Umbilical cord (tissue), 2 donors: Measurements from ENCODE around the gene KIAA1191. TPM values are rescaled to one million over a fixed set of nuclear protein-coding genes. Genes with fewer than 3 reads are reported as not detected.

ENCODE experiments used
- DNase-seq: peaks from one replicate; pipeline ENCODE4 v3.0.0-alpha.2; 2015; ENCODE audit warnings: low spot score
- total RNA-seq: library from RNA; depleted of rRNA; stranded (reverse); fragments of >200 nt; gene quantifications from one replicate; pipeline ENCODE4 v1.2.3, GENCODE V29; 2014; ENCODE audit warnings: low replicate concordance; ENCODE audit not compliant: insufficient read depth

Gene KIAA1191
- total RNA-seq, 1 donor from 2014 or later = 35.6 TPM

- DNase-seq = no peak
These were observed 27.9 kb upstream of the KIAA1191 start for GRCh38 chr5:176389135-176390123.

GRCh38 chr5:176388444-176389134, 27.0 kb upstream of the KIAA1191 start, which contains the start of the genes HIGD2A and NOP16:
HIGD2A (plus strand) TSS chr5:176388751; CDS start chr5:176388820, 69 bp downstream.
NOP16 (minus strand) TSS chr5:176388598; CDS start chr5:176388539, 59 bp downstream.
- DNase-seq = peak; percentile 100

GRCh38 chr5:176388003-176388443, 26.5 kb upstream of the KIAA1191 start:
- DNase-seq = no peak

- no peak for DNase-seq
These were observed 25.9 kb upstream of the KIAA1191 start for GRCh38 chr5:176387384-176387925.

GRCh38 chr5:176386491-176386890, 24.9 kb upstream of the KIAA1191 start:
- DNase-seq = no peak

GRCh38 chr5:176384991-176385390, 23.4 kb upstream of the KIAA1191 start:
- DNase-seq = no peak

- DNase-seq = no peak
These were observed 22.9 kb upstream of the KIAA1191 start for GRCh38 chr5:176384366-176384930.

- DNase-seq = no peak
These were observed 22.4 kb upstream of the KIAA1191 start for GRCh38 chr5:176383961-176384360.

- no peak for DNase-seq
These were observed 21.8 kb upstream of the KIAA1191 start for GRCh38 chr5:176383248-176383905.

- no peak for DNase-seq
These were observed 21.2 kb upstream of the KIAA1191 start for GRCh38 chr5:176382721-176383120.

- DNase-seq = no peak
These were observed 20.4 kb upstream of the KIAA1191 start for GRCh38 chr5:176381979-176382378.

- no peak for DNase-seq
These were observed 19.9 kb upstream of the KIAA1191 start for GRCh38 chr5:176381423-176381822.

GRCh38 chr5:176379881-176380280, 18.3 kb upstream of the KIAA1191 start:
- no peak for DNase-seq

- no peak for DNase-seq
These were observed 11.7 kb upstream of the KIAA1191 start for GRCh38 chr5:176373100-176373818.

- no peak for DNase-seq
These were observed 10.3 kb upstream of the KIAA1191 start for GRCh38 chr5:176371621-176372539.

- no peak for DNase-seq
These were observed 8.6 kb upstream of the KIAA1191 start for GRCh38 chr5:176369934-176370711.

GRCh38 chr5:176368726-176369125, 7.2 kb upstream of the KIAA1191 start:
- DNase-seq = no peak

GRCh38 chr5:176366232-176366894, 4.8 kb upstream of the KIAA1191 start:
- no peak for DNase-seq
